Spleen (tissue), 7 donors: Measurements from ENCODE around the gene MYT1.

Source experiments
- CTCF ChIP-seq, 11 experiments: fragments of 200-600 bp in 7 of 11; fragments of 450-650 bp in 4 of 11; sonication (generic) in 4 of 11; IDR thresholded peaks in 8 of 11; conservative IDR thresholded peaks in 3 of 11; 1 replicate in 7 of 11; 2 replicates in 4 of 11; pipeline versions ENCODE4 v1.4.0 to v1.8.0; 2016 to 2021; ENCODE audit warnings: antibody characterized with exemption in 11 of 11, inconsistent platforms in 4 of 11, mild to moderate bottlenecking in 1 of 11
- POLR2A ChIP-seq, 3 donors: fragments of 450-650 bp; IDR thresholded peaks; one replicate each; pipeline ENCODE4 v1.5.1; 2017; ENCODE audit warnings: antibody characterized with exemption in 3 of 3, mild to moderate bottlenecking in 1 of 3
- POLR2AphosphoS5 ChIP-seq, 3 donors: sonication (generic); formaldehyde crosslinking; IDR thresholded peaks; one replicate each; pipeline ENCODE4 v1.5.1; 2017; ENCODE audit warnings: antibody characterized with exemption in 3 of 3
- donor health status: DM: no; HTN: no; CAD: no; lungs with moderate emphysema.
- donor health status: DM: no; HTN: no; CAD: no.
- donor health status: DM: no; HTN: no; CAD: no.

- TF ChIP-seq POLR2A (IDR thresholded peaks at IDR 0.05), result no peak
- no peak for TF ChIP-seq CTCF (IDR thresholded peaks at IDR 0.05 in 8 of 11, conservative IDR thresholded peaks at IDR 0.05 in 3 of 11)
- no peak for TF ChIP-seq POLR2AphosphoS5 (IDR thresholded peaks at IDR 0.05)
Measured at GRCh38 chr20:64165866-64166600, 1.8 kb downstream of the MYT1 start.
